Measurements from ENCODE around the gene PLBD2. TPM values are rescaled to one million over a fixed set of nuclear protein-coding genes. Genes with fewer than 3 reads are reported as not detected.

The PLBD2 gene
- polyA plus RNA-seq, 3 donors = 16.6 to 23.0 (median 21.8) TPM

- no peak for DNase-seq
Measured at GRCh38 chr12:113409462-113410124, 51.2 kb downstream of the PLBD2 start.

- no peak for DNase-seq
Measured at GRCh38 chr12:113413488-113413939, 55.1 kb downstream of the PLBD2 start.

GRCh38 chr12:113414519-113415038 is 56.2 kb downstream of the PLBD2 start:
- no peak for DNase-seq

- DNase-seq = no peak
Measured at GRCh38 chr12:113416091-113416754, 57.8 kb downstream of the PLBD2 start.

GRCh38 chr12:113418213-113418879 is 60.0 kb downstream of the PLBD2 start:
- DNase-seq = no peak

- DNase-seq = no peak
Measured at GRCh38 chr12:113420996-113421595, 62.7 kb downstream of the PLBD2 start.

GRCh38 chr12:113422030-113422885 is 63.9 kb downstream of the PLBD2 start, which contains the start of gene SDSL:
Gene SDSL, plus strand, starts transcription at chr12:113422380. Its CDS starts 5,603 bp downstream, at chr12:113427983.
- DNase-seq = peak; percentile 61

GRCh38 chr12:113422886-113423669 is 64.7 kb downstream of the PLBD2 start:
- no peak for DNase-seq

GRCh38 chr12:113424456-113424855 is 66.1 kb downstream of the PLBD2 start:
- DNase-seq = no peak

GRCh38 chr12:113424915-113425823 is 66.8 kb downstream of the PLBD2 start:
- no peak for DNase-seq

- no peak for DNase-seq
Measured at GRCh38 chr12:113425960-113426453, 67.6 kb downstream of the PLBD2 start.

- DNase-seq = no peak
Measured at GRCh38 chr12:113427882-113428281, 69.5 kb downstream of the PLBD2 start.

GRCh38 chr12:113428482-113428881 is 70.1 kb downstream of the PLBD2 start:
- DNase-seq = no peak

- no peak for DNase-seq
Measured at GRCh38 chr12:113432986-113433385, 74.6 kb downstream of the PLBD2 start.

- DNase-seq = no peak
Measured at GRCh38 chr12:113435367-113435766, 77.0 kb downstream of the PLBD2 start.

- DNase-seq = no peak
Measured at GRCh38 chr12:113436586-113436985, 78.2 kb downstream of the PLBD2 start.

- DNase-seq = no peak
Measured at GRCh38 chr12:113436993-113437728, 78.8 kb downstream of the PLBD2 start.

- no peak for DNase-seq
Measured at GRCh38 chr12:113437729-113438100, 79.3 kb downstream of the PLBD2 start.

All from renal pelvis (tissue), 4 donors.